ENCODE measurements around the gene OPCML. TPM values are rescaled to one million over a fixed set of nuclear protein-coding genes. Genes with fewer than 3 reads are reported as not detected.

Gene OPCML
- total RNA-seq, 1 donor from 2014 or later: 4.1 TPM

DNA sequence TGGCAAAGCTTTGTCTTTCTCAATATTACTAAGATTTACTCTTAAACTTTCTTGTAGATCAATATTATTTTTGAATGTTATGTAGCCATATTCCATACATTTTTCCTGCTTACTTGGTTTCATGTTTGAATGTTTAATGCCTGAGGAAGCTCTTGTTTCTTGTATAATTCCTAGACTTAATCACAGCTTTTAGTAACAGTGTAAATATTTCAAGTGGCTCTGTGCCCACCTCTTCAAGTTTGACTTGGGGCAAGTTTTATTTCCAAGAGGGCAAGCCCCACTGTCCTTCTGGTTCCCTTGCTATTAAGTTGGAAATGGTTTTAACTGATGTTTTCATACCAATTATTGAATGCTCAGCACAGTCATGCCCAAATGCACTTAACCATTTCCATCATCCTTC is 1004.1 kb downstream of the OPCML start:
- no peak overlapping the region for H3K27ac Mint-ChIP-seq (ENCODE audit: unreplicated experiment)
- no peak for DNase-seq (ENCODE audit: low spot score)
- H3K36me3 Mint-ChIP-seq (ENCODE audit: low read depth, unreplicated experiment): no peaks in the 10 kb centered on the region
- TF ChIP-seq, protein P1, sequence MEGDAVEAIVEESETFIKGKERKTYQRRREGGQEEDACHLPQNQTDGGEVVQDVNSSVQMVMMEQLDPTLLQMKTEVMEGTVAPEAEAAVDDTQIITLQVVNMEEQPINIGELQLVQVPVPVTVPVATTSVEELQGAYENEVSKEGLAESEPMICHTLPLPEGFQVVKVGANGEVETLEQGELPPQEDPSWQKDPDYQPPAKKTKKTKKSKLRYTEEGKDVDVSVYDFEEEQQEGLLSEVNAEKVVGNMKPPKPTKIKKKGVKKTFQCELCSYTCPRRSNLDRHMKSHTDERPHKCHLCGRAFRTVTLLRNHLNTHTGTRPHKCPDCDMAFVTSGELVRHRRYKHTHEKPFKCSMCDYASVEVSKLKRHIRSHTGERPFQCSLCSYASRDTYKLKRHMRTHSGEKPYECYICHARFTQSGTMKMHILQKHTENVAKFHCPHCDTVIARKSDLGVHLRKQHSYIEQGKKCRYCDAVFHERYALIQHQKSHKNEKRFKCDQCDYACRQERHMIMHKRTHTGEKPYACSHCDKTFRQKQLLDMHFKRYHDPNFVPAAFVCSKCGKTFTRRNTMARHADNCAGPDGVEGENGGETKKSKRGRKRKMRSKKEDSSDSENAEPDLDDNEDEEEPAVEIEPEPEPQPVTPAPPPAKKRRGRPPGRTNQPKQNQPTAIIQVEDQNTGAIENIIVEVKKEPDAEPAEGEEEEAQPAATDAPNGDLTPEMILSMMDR (IDR thresholded peaks at IDR 0.05; ENCODE audit: unreplicated experiment): no peak
- H3K4me3 Mint-ChIP-seq (ENCODE audit: unreplicated experiment): no peak overlapping the region
- H3K27me3 Mint-ChIP-seq (ENCODE audit: unreplicated experiment): peaks cover 5% of the 10 kb centered on the region
- H3K4me1 Mint-ChIP-seq (ENCODE audit: unreplicated experiment): no peaks in the 10 kb centered on the region
- no peaks in the 10 kb centered on the region for H3K9me3 Mint-ChIP-seq (ENCODE audit: unreplicated experiment)

DNA sequence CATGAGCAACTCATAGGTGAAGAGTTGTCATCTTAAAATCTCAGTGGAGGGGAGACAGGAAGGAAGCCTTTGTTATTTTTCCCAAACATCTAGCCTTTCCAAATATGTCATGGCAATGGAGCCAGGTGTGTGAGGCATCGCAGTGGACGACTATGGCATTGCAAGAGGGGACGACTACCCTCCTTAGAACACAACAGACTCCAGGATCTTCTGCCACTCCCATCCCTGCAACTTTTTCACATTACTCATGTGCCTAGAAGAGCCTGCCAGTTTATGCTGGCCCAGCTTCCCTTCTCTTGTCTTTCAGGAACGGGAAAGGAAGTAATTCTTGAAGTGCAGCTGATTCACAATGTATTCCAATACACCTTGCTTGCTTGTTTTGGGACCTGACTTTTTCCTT is 1008.4 kb downstream of the OPCML start:
- TF ChIP-seq, protein P1 (IDR thresholded peaks at IDR 0.05; ENCODE audit: unreplicated experiment): no peak
- Mint-ChIP-seq H3K9me3 (ENCODE audit: unreplicated experiment) (no peaks in the 10 kb centered on the region), H3K4me1 (ENCODE audit: unreplicated experiment) (no peaks in the 10 kb centered on the region), H3K27me3 (ENCODE audit: unreplicated experiment) (no peaks in the 10 kb centered on the region), H3K27ac (ENCODE audit: unreplicated experiment) (no peak overlapping the region), H3K4me3 (ENCODE audit: unreplicated experiment) (no peak overlapping the region), H3K36me3 (ENCODE audit: low read depth, unreplicated experiment) (no peaks in the 10 kb centered on the region)
- DNase-seq (ENCODE audit: low spot score): no peak

DNA sequence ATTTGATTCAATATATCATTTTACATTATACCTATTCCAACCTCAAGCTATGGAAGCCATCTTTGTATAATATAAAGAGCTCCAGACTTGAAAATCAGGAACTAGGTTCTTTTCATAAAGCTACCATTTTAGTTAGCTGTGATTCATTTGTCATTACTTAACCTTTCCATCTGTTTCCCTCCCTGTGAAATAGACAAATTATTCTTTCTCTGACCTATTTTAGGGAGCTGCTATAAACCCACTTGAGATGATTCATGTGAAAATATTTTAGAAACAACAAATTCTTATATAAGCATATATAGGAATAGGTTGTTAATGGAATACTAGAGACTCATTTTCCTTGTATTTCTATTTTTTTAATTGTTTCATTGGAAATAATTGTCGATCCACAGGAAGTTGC is 1012.1 kb downstream of the OPCML start:
- Mint-ChIP-seq H3K9me3 (ENCODE audit: unreplicated experiment) (no peaks in the 10 kb centered on the region), H3K36me3 (ENCODE audit: low read depth, unreplicated experiment) (no peaks in the 10 kb centered on the region), H3K4me3 (ENCODE audit: unreplicated experiment) (no peak overlapping the region), H3K27me3 (ENCODE audit: unreplicated experiment) (no peaks in the 10 kb centered on the region), H3K27ac (ENCODE audit: unreplicated experiment) (no peak overlapping the region), H3K4me1 (ENCODE audit: unreplicated experiment) (peaks cover 4% of the 10 kb centered on the region)
- DNase-seq (ENCODE audit: low spot score): no peak
- TF ChIP-seq, protein P1 (IDR thresholded peaks at IDR 0.05; ENCODE audit: unreplicated experiment): no peak

DNA sequence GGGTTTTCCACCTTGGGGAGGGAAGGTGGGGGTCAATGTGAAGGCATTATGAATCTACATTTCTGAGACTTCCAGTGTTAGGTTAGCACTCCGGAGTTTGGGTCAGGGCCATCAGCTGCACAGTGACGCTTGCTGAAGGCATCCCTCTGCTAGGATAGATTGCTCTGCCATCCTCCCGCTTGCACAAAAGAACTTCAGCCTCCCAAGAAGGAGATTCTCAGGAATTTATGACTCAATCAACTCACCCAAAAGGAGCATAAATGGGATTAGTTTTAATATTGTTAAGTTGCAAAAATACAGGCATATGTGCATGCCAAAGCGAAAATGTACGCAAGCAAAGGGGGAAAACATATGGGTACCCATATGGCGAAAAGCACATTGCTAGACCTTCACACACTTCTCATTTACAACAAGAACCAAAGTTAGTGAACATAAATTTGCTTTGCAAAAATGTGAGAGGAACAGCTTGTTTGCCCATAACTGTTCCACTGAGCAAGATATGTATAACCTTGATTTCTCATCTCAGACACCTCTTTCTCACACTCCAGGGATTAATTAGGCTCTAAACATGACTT is 1013.0 kb downstream of the OPCML start:
- Mint-ChIP-seq H3K4me1 (ENCODE audit: unreplicated experiment) (peaks cover 11% of the 10 kb centered on the region), H3K4me3 (ENCODE audit: unreplicated experiment) (no peak overlapping the region), H3K36me3 (ENCODE audit: low read depth, unreplicated experiment) (no peaks in the 10 kb centered on the region), H3K27ac (ENCODE audit: unreplicated experiment) (no peak overlapping the region), H3K27me3 (ENCODE audit: unreplicated experiment) (peaks cover 1% of the 10 kb centered on the region), H3K9me3 (ENCODE audit: unreplicated experiment) (no peaks in the 10 kb centered on the region)
- TF ChIP-seq, protein P1 (IDR thresholded peaks at IDR 0.05; ENCODE audit: unreplicated experiment): no peak
- DNase-seq (ENCODE audit: low spot score): no peak

DNA sequence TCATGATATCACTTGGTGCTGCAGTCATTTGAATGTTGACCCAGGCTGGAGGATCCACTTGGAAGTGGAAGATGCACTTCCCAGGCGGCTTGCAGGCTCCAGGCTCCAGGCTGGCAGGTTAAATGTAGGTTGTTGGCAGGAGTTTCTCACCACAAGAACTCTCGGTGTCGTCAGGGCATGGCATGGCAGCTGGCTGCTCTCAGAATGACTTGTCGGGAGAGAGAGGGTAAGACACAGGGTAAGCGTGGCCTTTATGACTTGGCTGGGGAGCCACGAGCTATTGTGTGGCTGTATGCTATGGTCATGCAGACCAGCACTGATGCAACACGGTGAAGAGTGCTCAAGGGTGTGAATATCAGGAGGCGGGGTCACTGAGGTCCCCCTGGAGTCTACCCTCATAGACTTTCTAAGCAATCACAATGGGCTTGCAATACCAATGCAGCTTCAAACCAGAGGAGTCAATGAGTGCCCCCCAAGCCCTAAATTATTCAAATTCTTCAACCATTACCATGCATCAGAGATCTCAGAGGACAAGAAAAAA is 1027.7 kb downstream of the OPCML start:
- H3K27ac Mint-ChIP-seq (ENCODE audit: unreplicated experiment): no peak overlapping the region
- no peak overlapping the region for H3K4me3 Mint-ChIP-seq (ENCODE audit: unreplicated experiment)
- H3K27me3 Mint-ChIP-seq (ENCODE audit: unreplicated experiment): no peaks in the 10 kb centered on the region
- no peaks in the 10 kb centered on the region for H3K9me3 Mint-ChIP-seq (ENCODE audit: unreplicated experiment)
- TF ChIP-seq, protein P1 (IDR thresholded peaks at IDR 0.05; ENCODE audit: unreplicated experiment): no peak
- peaks cover 6% of the 10 kb centered on the region for H3K36me3 Mint-ChIP-seq (ENCODE audit: low read depth, unreplicated experiment)
- DNase-seq (ENCODE audit: low spot score): no peak
- H3K4me1 Mint-ChIP-seq (ENCODE audit: unreplicated experiment): no peaks in the 10 kb centered on the region
